ENCODE data around the gene LYL1.
A peak's percentile ranks its signal among the peaks of the same experiment; 100 is the strongest.

Gene LYL1

GRCh38 chr19:13116282-13117175 lies 13.9 kb upstream of the LYL1 start, which contains the start of gene TRMT1:
TRMT1 (minus strand) TSS chr19:13116740; CDS start chr19:13116399, 341 bp downstream.
- peak; percentile 87 for DNase-seq (ENCODE audit: low read depth)
- H3K4me3 ChIP-seq (ENCODE audit: low read depth, low read length), result peak within 1 kb of the TSS; percentile 81
- TF ChIP-seq CTCF (IDR thresholded peaks at IDR 0.05; ENCODE audit: low read depth, low read length, missing control alignments), result no peak

GRCh38 chr19:13115936-13116281 lies 13.3 kb upstream of the LYL1 start:
- DNase-seq (ENCODE audit: low read depth), result no peak
- no peak for TF ChIP-seq CTCF (IDR thresholded peaks at IDR 0.05; ENCODE audit: low read depth, low read length, missing control alignments)
- peak overlapping the region; percentile 81 for H3K4me3 ChIP-seq (ENCODE audit: low read depth, low read length)

GRCh38 chr19:13112555-13112954 lies 9.9 kb upstream of the LYL1 start:
- no peak for DNase-seq (ENCODE audit: low read depth)
- H3K4me3 ChIP-seq (ENCODE audit: low read depth, low read length), result no peak overlapping the region
- no peak for TF ChIP-seq CTCF (IDR thresholded peaks at IDR 0.05; ENCODE audit: low read depth, low read length, missing control alignments)

- DNase-seq (ENCODE audit: low read depth), result no peak
- TF ChIP-seq CTCF (IDR thresholded peaks at IDR 0.05; ENCODE audit: low read depth, low read length, missing control alignments), result no peak
These were observed 7.5 kb upstream of the LYL1 start for GRCh38 chr19:13110099-13110610.

GRCh38 chr19:13109361-13110098 lies 6.9 kb upstream of the LYL1 start:
- no peak for DNase-seq (ENCODE audit: low read depth)
- no peak overlapping the region for H3K4me3 ChIP-seq (ENCODE audit: low read depth, low read length)
- TF ChIP-seq CTCF (IDR thresholded peaks at IDR 0.05; ENCODE audit: low read depth, low read length, missing control alignments), result no peak

More at GRCh38 chr19:13110099-13110610, 7.5 kb upstream of the LYL1 start:
- H3K4me3 ChIP-seq (ENCODE audit: low read depth, low read length), result no peak overlapping the region

GRCh38 chr19:13104848-13105711 lies 2.4 kb upstream of the LYL1 start:
- no peak for TF ChIP-seq CTCF (IDR thresholded peaks at IDR 0.05; ENCODE audit: low read depth, low read length, missing control alignments)
- H3K4me3 ChIP-seq (ENCODE audit: low read depth, low read length), result peak overlapping the region; percentile 70
- DNase-seq (ENCODE audit: low read depth), result no peak

Measured in GM12864 (cell line).